SH-SY5Y (cell line): ENCODE results near the gene GNAI3.

ENCODE experiments used
- GATA2 ChIP-seq: IDR thresholded peaks from 2 replicates; pipeline ENCODE4 v1.6.1; 2011; ENCODE audit warnings: mild to moderate bottlenecking, low read depth, low read length
- GATA3 ChIP-seq: IDR thresholded peaks from 2 replicates; pipeline ENCODE4 v1.6.1; 2011; ENCODE audit warnings: low read depth, mild to moderate bottlenecking, low read length, moderate library complexity

GNAI3 gene

GRCh38 chr1:109584766-109585165, 36.4 kb downstream of the GNAI3 start:
- no peak for TF ChIP-seq GATA3
- TF ChIP-seq GATA2: no peak

- TF ChIP-seq GATA3: no peak
- TF ChIP-seq GATA2: no peak
These were observed 37.6 kb downstream of the GNAI3 start for GRCh38 chr1:109586055-109586454.

GRCh38 chr1:109589177-109589576, 40.8 kb downstream of the GNAI3 start:
- TF ChIP-seq GATA3 (no peak), GATA2 (no peak)

- no peak for TF ChIP-seq GATA3
- no peak for TF ChIP-seq GATA2
These were observed 41.3 kb downstream of the GNAI3 start for GRCh38 chr1:109589679-109590078.

GRCh38 chr1:109592916-109593315, 44.5 kb downstream of the GNAI3 start:
- TF ChIP-seq GATA3 (no peak), GATA2 (no peak)

GRCh38 chr1:109595531-109595930, 47.1 kb downstream of the GNAI3 start:
- TF ChIP-seq GATA3: no peak
- TF ChIP-seq GATA2: no peak

- no peak for TF ChIP-seq GATA3
These were observed 49.7 kb downstream of the GNAI3 start for GRCh38 chr1:109598156-109598555.

- no peak for TF ChIP-seq GATA3
- no peak for TF ChIP-seq GATA2
These were observed 50.2 kb downstream of the GNAI3 start for GRCh38 chr1:109598655-109599054.

GRCh38 chr1:109603229-109603628, 54.8 kb downstream of the GNAI3 start:
- TF ChIP-seq GATA2: no peak
- no peak for TF ChIP-seq GATA3

GRCh38 chr1:109605381-109605780, 57.0 kb downstream of the GNAI3 start:
- TF ChIP-seq GATA2 (no peak), GATA3 (no peak)

- TF ChIP-seq GATA3 (no peak), GATA2 (no peak)
These were observed 61.5 kb downstream of the GNAI3 start for GRCh38 chr1:109609881-109610280.

- TF ChIP-seq GATA3 (no peak), GATA2 (no peak)
These were observed 62.3 kb downstream of the GNAI3 start for GRCh38 chr1:109610609-109611307.

- no peak for TF ChIP-seq GATA2
- TF ChIP-seq GATA3: no peak
These were observed 63.0 kb downstream of the GNAI3 start for GRCh38 chr1:109611308-109611990.

- TF ChIP-seq GATA3 (no peak), GATA2 (no peak)
These were observed 65.1 kb downstream of the GNAI3 start for GRCh38 chr1:109613361-109614147.
